NOMO-1 treated with DMSO at 0.1 percent for 48 hours (cell line): ENCODE measurements around the gene FRK.

Experiments
- DNase-seq: peaks from one replicate; lab custom pipeline; 2025; ENCODE audit not compliant: unreplicated experiment; lab: John Stamatoyannopoulos, UW

FRK gene

GRCh38 chr6:116036075-116036773 is 24.5 kb downstream of the FRK start:
- no peak for DNase-seq

- DNase-seq: no peak
These were observed 25.1 kb downstream of the FRK start for GRCh38 chr6:116035616-116036015.

GRCh38 chr6:116034327-116034726 is 26.4 kb downstream of the FRK start:
- DNase-seq: no peak

GRCh38 chr6:116033687-116034303 is 26.9 kb downstream of the FRK start:
- no peak for DNase-seq

- no peak for DNase-seq
These were observed 29.9 kb downstream of the FRK start for GRCh38 chr6:116030770-116031169.

GRCh38 chr6:116029535-116029934 is 31.2 kb downstream of the FRK start:
- DNase-seq: no peak

GRCh38 chr6:116028233-116028632 is 32.5 kb downstream of the FRK start:
- no peak for DNase-seq

GRCh38 chr6:116027801-116028200 is 32.9 kb downstream of the FRK start:
- no peak for DNase-seq

- DNase-seq: no peak
These were observed 35.3 kb downstream of the FRK start for GRCh38 chr6:116025405-116025804.

- DNase-seq: no peak
These were observed 37.7 kb downstream of the FRK start for GRCh38 chr6:116022841-116023445.

- peak; percentile 11 for DNase-seq
These were observed 40.0 kb downstream of the FRK start for GRCh38 chr6:116020738-116021137.

- DNase-seq: peak; percentile 55
These were observed 41.3 kb downstream of the FRK start for GRCh38 chr6:116019428-116019827.

GRCh38 chr6:116018976-116019375 is 41.7 kb downstream of the FRK start:
- DNase-seq: no peak

GRCh38 chr6:116017546-116018295 is 43.0 kb downstream of the FRK start:
- no peak for DNase-seq

GRCh38 chr6:116016846-116017545 is 43.7 kb downstream of the FRK start:
- no peak for DNase-seq

- DNase-seq: no peak
These were observed 44.7 kb downstream of the FRK start for GRCh38 chr6:116015983-116016382.

GRCh38 chr6:116015561-116015960 is 45.1 kb downstream of the FRK start:
- peak; percentile 3 for DNase-seq

GRCh38 chr6:116012951-116013350 is 47.7 kb downstream of the FRK start:
- no peak for DNase-seq

- no peak for DNase-seq
These were observed 48.2 kb downstream of the FRK start for GRCh38 chr6:116012471-116012949.

- DNase-seq: no peak
These were observed 49.2 kb downstream of the FRK start for GRCh38 chr6:116011520-116011919.
